Calu3 (cell line): ENCODE measurements around the gene PLPP2. TPM values are rescaled to one million over a fixed set of nuclear protein-coding genes. Genes with fewer than 3 reads are reported as not detected.

Source experiments
- BruUV-seq: library from RNA; stranded (reverse); fragments of 400-500 nt; replicated peaks from 2 replicates; lab custom pipeline; 2021; lab: Mats Ljungman, UMichigan
- CTCF ChIA-PET: fragments of 300-600 bp; sonication (Branson Sonifier 250); formaldehyde crosslinking; loops from one replicate; lab custom pipeline; 2022; ENCODE audit warnings: antibody characterized with exemption; lab: Charles Lee
- DNase-seq: peaks from one replicate; pipeline ENCODE4 v3.0.0; 2022
- H3K27ac Mint-ChIP-seq: one replicate; pipeline ENCODE4 v1.8.0; 2022; ENCODE audit warnings: mixed read lengths; ENCODE audit not compliant: unreplicated experiment
- H3K27me3 Mint-ChIP-seq: one replicate; pipeline ENCODE4 v1.8.0; 2022; ENCODE audit warnings: mixed read lengths; ENCODE audit not compliant: unreplicated experiment
- H3K36me3 Mint-ChIP-seq: one replicate; pipeline ENCODE4 v1.8.0; 2022; ENCODE audit warnings: mild to moderate bottlenecking, moderate library complexity, mixed read lengths; ENCODE audit not compliant: insufficient read depth, unreplicated experiment
- H3K4me1 Mint-ChIP-seq: one replicate; pipeline ENCODE4 v1.8.0; 2022; ENCODE audit warnings: mild to moderate bottlenecking, low read depth, mixed read lengths; ENCODE audit not compliant: unreplicated experiment
- H3K4me3 Mint-ChIP-seq: one replicate; pipeline ENCODE4 v1.8.0; 2022; ENCODE audit warnings: mild to moderate bottlenecking, low read depth, moderate library complexity, mixed read lengths; ENCODE audit not compliant: unreplicated experiment
- H3K9me3 Mint-ChIP-seq: one replicate; pipeline ENCODE4 v1.8.0; 2022; ENCODE audit warnings: low read depth, mixed read lengths; ENCODE audit not compliant: unreplicated experiment
- CTCF ChIP-seq: fragments of 200-600 bp; IDR thresholded peaks from one replicate; pipeline ENCODE4 v1.8.0; 2022; ENCODE audit warnings: antibody characterized with exemption; ENCODE audit not compliant: unreplicated experiment
- intact Hi-C: fragments of 100-400 bp; cut with micrococcal nuclease; formaldehyde crosslinking; loops from one replicate; pipeline ENCODE4 v1.10.0; 2022; ENCODE audit not compliant: unreplicated experiment
- total RNA-seq: library from RNA; stranded (reverse); gene quantifications from 2 replicates; pipeline ENCODE4 v1.2.3, GENCODE V29; 2022

PLPP2 gene
- total RNA-seq, 1 experiment from 2014 or later = 126 TPM

- no peak for TF ChIP-seq CTCF
- no peak overlapping the region for H3K4me3 Mint-ChIP-seq
- no TSS peak for BruUV-seq
- DNase-seq = no peak
- intact Hi-C loops = no loop called here
- no peak overlapping the region for H3K27ac Mint-ChIP-seq
- no peaks in the 10 kb centered on the region for H3K27me3 Mint-ChIP-seq
- H3K9me3 Mint-ChIP-seq = no peaks in the 10 kb centered on the region
- no peaks in the 10 kb centered on the region for H3K4me1 Mint-ChIP-seq
- peaks cover 25% of the 10 kb centered on the region for H3K36me3 Mint-ChIP-seq
- CTCF ChIA-PET = no interaction called here
Observed at GRCh38 chr19:322616-323015, 31.4 kb upstream of the PLPP2 start.

DNA sequence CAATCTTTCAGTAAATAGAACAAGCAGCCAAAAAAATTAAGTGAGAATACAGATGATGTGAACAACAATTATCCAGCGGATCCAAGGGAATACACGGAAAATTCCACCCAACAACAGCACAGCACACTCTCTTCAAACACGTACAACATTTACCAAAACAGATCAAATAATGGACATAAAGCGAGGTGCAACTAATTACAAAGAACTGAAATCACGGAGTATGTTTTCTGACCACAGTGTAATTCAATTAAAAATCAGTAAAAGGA is 27.2 kb upstream of the PLPP2 start:
- Mint-ChIP-seq H3K27me3 (no peaks in the 10 kb centered on the region), H3K4me3 (no peak overlapping the region), H3K9me3 (peaks cover 3% of the 10 kb centered on the region), H3K4me1 (no peaks in the 10 kb centered on the region), H3K36me3 (peaks cover 26% of the 10 kb centered on the region), H3K27ac (no peak overlapping the region)
- CTCF ChIA-PET = no interaction called here
- intact Hi-C loops = no loop called here
- DNase-seq = no peak
- BruUV-seq = no TSS peak
- no peak for TF ChIP-seq CTCF

- no peaks in the 10 kb centered on the region for H3K4me1 Mint-ChIP-seq
- no peak for TF ChIP-seq CTCF
- H3K27me3 Mint-ChIP-seq = no peaks in the 10 kb centered on the region
- intact Hi-C loops = no loop called here
- no peak overlapping the region for H3K27ac Mint-ChIP-seq
- DNase-seq = no peak
- H3K9me3 Mint-ChIP-seq = peaks cover 3% of the 10 kb centered on the region
- no TSS peak for BruUV-seq
- CTCF ChIA-PET = no interaction called here
- H3K36me3 Mint-ChIP-seq = peaks cover 27% of the 10 kb centered on the region
- no peak overlapping the region for H3K4me3 Mint-ChIP-seq
Observed at GRCh38 chr19:317710-318508, 26.7 kb upstream of the PLPP2 start.

DNA sequence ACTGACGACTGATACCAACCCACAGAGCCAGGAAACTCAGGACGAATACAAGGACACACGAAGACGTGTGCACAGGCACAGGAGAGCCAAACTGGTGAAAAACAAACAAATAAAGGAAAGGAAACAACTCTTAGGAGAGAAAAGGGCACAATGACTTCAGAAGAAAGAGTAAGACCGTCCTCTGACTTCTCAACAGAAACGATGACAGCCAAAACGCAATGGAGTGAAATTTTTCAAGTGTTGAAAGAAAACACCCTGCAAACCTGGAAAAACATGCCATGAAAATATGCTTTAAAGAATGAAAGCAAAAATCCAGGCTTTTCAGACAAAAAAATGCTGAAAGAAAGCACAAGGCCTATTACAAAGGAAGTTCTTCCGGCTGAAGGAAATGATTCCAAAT is 24.6 kb upstream of the PLPP2 start:
- H3K27ac Mint-ChIP-seq = no peak overlapping the region
- H3K9me3 Mint-ChIP-seq = peaks cover 3% of the 10 kb centered on the region
- no peak for TF ChIP-seq CTCF
- intact Hi-C loops = no loop called here
- H3K27me3 Mint-ChIP-seq = no peaks in the 10 kb centered on the region
- CTCF ChIA-PET = no interaction called here
- H3K36me3 Mint-ChIP-seq = peaks cover 29% of the 10 kb centered on the region
- no TSS peak for BruUV-seq
- H3K4me3 Mint-ChIP-seq = no peak overlapping the region
- H3K4me1 Mint-ChIP-seq = no peaks in the 10 kb centered on the region
- no peak for DNase-seq
